Measurements from ENCODE around the gene CASZ1. TPM values are rescaled to one million over a fixed set of nuclear protein-coding genes. Genes with fewer than 3 reads are reported as not detected.

CASZ1 gene
- total RNA-seq, 1 donor from 2014 or later: 11.8 TPM

- no peak for DNase-seq (ENCODE audit: low read depth)
- TF ChIP-seq, protein P1, sequence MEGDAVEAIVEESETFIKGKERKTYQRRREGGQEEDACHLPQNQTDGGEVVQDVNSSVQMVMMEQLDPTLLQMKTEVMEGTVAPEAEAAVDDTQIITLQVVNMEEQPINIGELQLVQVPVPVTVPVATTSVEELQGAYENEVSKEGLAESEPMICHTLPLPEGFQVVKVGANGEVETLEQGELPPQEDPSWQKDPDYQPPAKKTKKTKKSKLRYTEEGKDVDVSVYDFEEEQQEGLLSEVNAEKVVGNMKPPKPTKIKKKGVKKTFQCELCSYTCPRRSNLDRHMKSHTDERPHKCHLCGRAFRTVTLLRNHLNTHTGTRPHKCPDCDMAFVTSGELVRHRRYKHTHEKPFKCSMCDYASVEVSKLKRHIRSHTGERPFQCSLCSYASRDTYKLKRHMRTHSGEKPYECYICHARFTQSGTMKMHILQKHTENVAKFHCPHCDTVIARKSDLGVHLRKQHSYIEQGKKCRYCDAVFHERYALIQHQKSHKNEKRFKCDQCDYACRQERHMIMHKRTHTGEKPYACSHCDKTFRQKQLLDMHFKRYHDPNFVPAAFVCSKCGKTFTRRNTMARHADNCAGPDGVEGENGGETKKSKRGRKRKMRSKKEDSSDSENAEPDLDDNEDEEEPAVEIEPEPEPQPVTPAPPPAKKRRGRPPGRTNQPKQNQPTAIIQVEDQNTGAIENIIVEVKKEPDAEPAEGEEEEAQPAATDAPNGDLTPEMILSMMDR (conservative IDR thresholded peaks at IDR 0.05; ENCODE audit: low read depth, low read length): no peak
- H3K4me3 ChIP-seq (ENCODE audit: low read depth, low read length): peak overlapping the region; percentile 38
Measured at GRCh38 chr1:10694633-10695627, 101.5 kb downstream of the CASZ1 start.

DNA sequence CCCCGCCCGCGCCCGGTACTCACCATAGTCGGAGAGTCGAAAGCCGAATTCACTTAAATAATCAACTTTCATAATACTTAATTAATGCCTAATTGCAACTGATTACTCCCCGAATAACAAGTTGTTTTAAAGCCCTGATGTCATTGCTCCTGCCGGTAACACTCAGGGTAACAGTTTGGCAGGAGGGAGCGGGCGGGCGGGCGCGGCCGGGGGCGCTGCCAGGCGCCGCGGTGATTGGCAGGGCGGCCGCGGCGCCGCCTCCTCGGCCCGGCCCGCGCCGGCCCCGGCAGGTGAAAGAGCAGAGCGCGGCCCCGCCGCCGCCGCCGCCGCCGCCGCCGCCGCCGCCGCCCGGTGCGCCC lies 102.2 kb downstream of the CASZ1 start:
- H3K4me3 ChIP-seq (ENCODE audit: low read depth, low read length): peak overlapping the region; percentile 68
- TF ChIP-seq, protein P1 (conservative IDR thresholded peaks at IDR 0.05; ENCODE audit: low read depth, low read length): no peak
- no peak for DNase-seq (ENCODE audit: low read depth)

GRCh38 chr1:10693497-10694273 lies 102.8 kb downstream of the CASZ1 start:
- TF ChIP-seq, protein P1 (conservative IDR thresholded peaks at IDR 0.05; ENCODE audit: low read depth, low read length): no peak
- H3K4me3 ChIP-seq (ENCODE audit: low read depth, low read length): peak overlapping the region; percentile 68
- DNase-seq (ENCODE audit: low read depth): no peak

GRCh38 chr1:10693152-10693496 lies 103.3 kb downstream of the CASZ1 start:
- H3K4me3 ChIP-seq (ENCODE audit: low read depth, low read length): peak overlapping the region; percentile 68
- no peak for DNase-seq (ENCODE audit: low read depth)
- TF ChIP-seq, protein P1 (conservative IDR thresholded peaks at IDR 0.05; ENCODE audit: low read depth, low read length): no peak

- TF ChIP-seq, protein P1 (conservative IDR thresholded peaks at IDR 0.05; ENCODE audit: low read depth, low read length): peak; percentile 50
- peak overlapping the region; percentile 68 for H3K4me3 ChIP-seq (ENCODE audit: low read depth, low read length)
- no peak for DNase-seq (ENCODE audit: low read depth)
Measured at GRCh38 chr1:10692401-10693021, 103.9 kb downstream of the CASZ1 start.

DNA sequence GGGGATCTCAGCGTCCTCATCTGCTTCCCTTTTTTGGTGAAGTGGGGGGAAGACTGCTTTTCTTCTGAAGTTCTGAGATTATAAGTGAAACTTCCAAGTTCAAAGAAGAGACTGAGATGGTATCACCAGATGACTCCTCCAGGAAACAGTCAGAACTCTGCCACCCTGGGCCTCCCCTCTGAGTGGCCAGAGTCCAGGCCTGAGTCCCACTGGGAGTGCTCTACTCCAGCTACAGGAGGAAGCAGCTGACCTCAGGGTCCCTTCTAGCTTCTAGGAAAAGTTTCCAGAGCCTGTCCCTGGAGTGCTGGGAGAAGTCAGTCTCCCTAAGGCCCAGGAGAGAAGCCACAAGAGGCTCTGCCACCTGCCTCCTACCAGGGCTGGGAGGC lies 104.7 kb downstream of the CASZ1 start:
- no peak overlapping the region for H3K4me3 ChIP-seq (ENCODE audit: low read depth, low read length)
- no peak for DNase-seq (ENCODE audit: low read depth)

More for the DNA sequence above, 104.7 kb downstream of the CASZ1 start:
- TF ChIP-seq, protein P1 (conservative IDR thresholded peaks at IDR 0.05; ENCODE audit: low read depth, low read length): no peak

Data from epithelial cell of proximal tubule (primary cell).